ENCODE results near the gene CCDC9B. TPM values are rescaled to one million over a fixed set of nuclear protein-coding genes. Genes with fewer than 3 reads are reported as not detected.

The CCDC9B gene
- total RNA-seq, 3 donors from 2014 or later: 34.9 to 204 (median 37.2) TPM

GRCh38 chr15:40302981-40303380 is 37.8 kb downstream of the CCDC9B start:
- peaks cover 2% of the 10 kb centered on the region for H3K9me3 ChIP-seq
- ATAC-seq (no peak), DNase-seq (peak in 1 of 3 donors; percentile 22)
- no peak for TF ChIP-seq CTCF (IDR thresholded peaks at IDR 0.05)
- intact Hi-C loops (cut with DNase I, micrococcal nuclease): no loop called here
- H3K4me3 ChIP-seq: no peak overlapping the region
- H3K4me1 ChIP-seq (ENCODE audit: low read depth): no peaks in the 10 kb centered on the region
- no peaks in the 10 kb centered on the region for H3K36me3 ChIP-seq (ENCODE audit: low read depth)

- Histone ChIP-seq H3K9me3 (peaks cover 2% of the 10 kb centered on the region), H3K4me3 (no peak overlapping the region), H3K36me3 (ENCODE audit: low read depth) (no peaks in the 10 kb centered on the region), H3K4me1 (ENCODE audit: low read depth) (no peaks in the 10 kb centered on the region)
- DNase-seq: peak in 1 of 3 donors; percentile 13
- intact Hi-C loops (cut with DNase I, micrococcal nuclease): no loop called here
- ATAC-seq: no peak
- TF ChIP-seq CTCF (IDR thresholded peaks at IDR 0.05): no peak
Observed at GRCh38 chr15:40302288-40302886, 38.4 kb downstream of the CCDC9B start.

GRCh38 chr15:40301467-40302179 is 39.1 kb downstream of the CCDC9B start:
- H3K4me3 ChIP-seq: no peak overlapping the region
- TF ChIP-seq CTCF (IDR thresholded peaks at IDR 0.05): no peak
- no peaks in the 10 kb centered on the region for H3K4me1 ChIP-seq (ENCODE audit: low read depth)
- ATAC-seq: no peak
- no peaks in the 10 kb centered on the region for H3K36me3 ChIP-seq (ENCODE audit: low read depth)
- peak in 1 of 3 donors; percentile 13 for DNase-seq
- H3K9me3 ChIP-seq: peaks cover 2% of the 10 kb centered on the region
- intact Hi-C loops (cut with DNase I, micrococcal nuclease): no loop called here

DNA sequence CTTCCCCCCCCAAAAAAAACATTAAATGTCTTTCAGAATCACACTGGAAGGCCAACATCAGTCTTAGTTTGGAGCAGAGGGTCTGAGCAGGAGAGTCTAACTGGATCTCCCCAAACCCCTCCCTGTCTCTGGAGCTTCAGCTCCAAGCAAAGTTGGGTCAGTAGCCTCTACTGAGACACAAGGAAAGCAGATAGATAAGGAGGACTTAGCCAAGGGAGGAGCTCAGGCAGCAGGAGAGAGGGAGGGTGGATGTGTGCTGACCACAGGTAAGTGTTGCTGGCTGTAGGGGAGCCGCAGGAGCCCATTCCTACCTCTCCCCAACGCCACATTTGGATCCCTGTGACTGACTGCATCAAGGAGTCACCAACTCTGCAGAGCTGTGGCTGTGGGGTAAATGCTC is 40.0 kb downstream of the CCDC9B start:
- Histone ChIP-seq H3K4me3 (no peak overlapping the region), H3K9me3 (peaks cover 2% of the 10 kb centered on the region), H3K36me3 (ENCODE audit: low read depth) (no peaks in the 10 kb centered on the region), H3K4me1 (ENCODE audit: low read depth) (no peaks in the 10 kb centered on the region)
- DNase-seq (no peak), ATAC-seq (no peak)
- TF ChIP-seq CTCF (IDR thresholded peaks at IDR 0.05): no peak
- intact Hi-C loops (cut with DNase I, micrococcal nuclease): no loop called here

- no peak overlapping the region for H3K4me3 ChIP-seq
- H3K4me1 ChIP-seq (ENCODE audit: low read depth): no peaks in the 10 kb centered on the region
- no peaks in the 10 kb centered on the region for H3K36me3 ChIP-seq (ENCODE audit: low read depth)
- intact Hi-C loops (cut with DNase I, micrococcal nuclease): no loop called here
- H3K9me3 ChIP-seq: peaks cover 2% of the 10 kb centered on the region
- TF ChIP-seq CTCF (IDR thresholded peaks at IDR 0.05): no peak
- DNase-seq (no peak), ATAC-seq (no peak)
Observed at GRCh38 chr15:40300367-40300766, 40.4 kb downstream of the CCDC9B start.

Measured in mucosa of descending colon (tissue), 3 donors.